Progenitor cell of endocrine pancreas (in vitro differentiated cells): ENCODE measurements around the gene WDR44. TPM values are rescaled to one million over a fixed set of nuclear protein-coding genes. Genes with fewer than 3 reads are reported as not detected.

Source experiments
- DNase-seq: peaks from one replicate; pipeline ENCODE4 v3.0.0; 2021; ENCODE audit warnings: low spot score; ENCODE audit not compliant: unreplicated experiment
- H3K27ac Mint-ChIP-seq: 2 replicates; pipeline ENCODE4 v1.8.0; 2021; ENCODE audit warnings: mild to moderate bottlenecking, moderate library complexity, mixed read lengths
- H3K27me3 Mint-ChIP-seq: 2 replicates; pipeline ENCODE4 v1.8.0; 2021; ENCODE audit warnings: mixed read lengths
- H3K36me3 Mint-ChIP-seq: 2 replicates; pipeline ENCODE4 v1.8.0; 2022; ENCODE audit warnings: mixed read lengths; ENCODE audit not compliant: insufficient read depth
- H3K4me1 Mint-ChIP-seq: 2 replicates; pipeline ENCODE4 v1.8.0; 2021; ENCODE audit warnings: low read depth, mixed read lengths
- H3K4me3 Mint-ChIP-seq: 2 replicates; pipeline ENCODE4 v1.8.0; 2021; ENCODE audit warnings: low read depth, mild to moderate bottlenecking, moderate library complexity, mixed read lengths
- H3K9me3 Mint-ChIP-seq: 2 replicates; pipeline ENCODE4 v1.8.0; 2021; ENCODE audit warnings: low read depth, mixed read lengths
- total RNA-seq: library from RNA; stranded (reverse); gene quantifications from 2 replicates; pipeline ENCODE4 v1.2.1, GENCODE V29; 2021
- TF ChIP-seq, protein P1 (sequence below): fragments of 200-600 bp; sonication (generic); IDR thresholded peaks from one replicate; pipeline ENCODE4 v1.5.0; 2021; ENCODE audit warnings: antibody characterized with exemption, mild to moderate bottlenecking; ENCODE audit not compliant: unreplicated experiment

The WDR44 gene
- total RNA-seq, 1 donor from 2014 or later = 11.8 TPM

- Mint-ChIP-seq H3K9me3 (peaks cover 3% of the 10 kb centered on the region), H3K27me3 (no peaks in the 10 kb centered on the region), H3K27ac (no peak overlapping the region), H3K36me3 (no peaks in the 10 kb centered on the region), H3K4me3 (no peak overlapping the region), H3K4me1 (peaks cover 24% of the 10 kb centered on the region)
- no peak for DNase-seq
- TF ChIP-seq, protein P1, sequence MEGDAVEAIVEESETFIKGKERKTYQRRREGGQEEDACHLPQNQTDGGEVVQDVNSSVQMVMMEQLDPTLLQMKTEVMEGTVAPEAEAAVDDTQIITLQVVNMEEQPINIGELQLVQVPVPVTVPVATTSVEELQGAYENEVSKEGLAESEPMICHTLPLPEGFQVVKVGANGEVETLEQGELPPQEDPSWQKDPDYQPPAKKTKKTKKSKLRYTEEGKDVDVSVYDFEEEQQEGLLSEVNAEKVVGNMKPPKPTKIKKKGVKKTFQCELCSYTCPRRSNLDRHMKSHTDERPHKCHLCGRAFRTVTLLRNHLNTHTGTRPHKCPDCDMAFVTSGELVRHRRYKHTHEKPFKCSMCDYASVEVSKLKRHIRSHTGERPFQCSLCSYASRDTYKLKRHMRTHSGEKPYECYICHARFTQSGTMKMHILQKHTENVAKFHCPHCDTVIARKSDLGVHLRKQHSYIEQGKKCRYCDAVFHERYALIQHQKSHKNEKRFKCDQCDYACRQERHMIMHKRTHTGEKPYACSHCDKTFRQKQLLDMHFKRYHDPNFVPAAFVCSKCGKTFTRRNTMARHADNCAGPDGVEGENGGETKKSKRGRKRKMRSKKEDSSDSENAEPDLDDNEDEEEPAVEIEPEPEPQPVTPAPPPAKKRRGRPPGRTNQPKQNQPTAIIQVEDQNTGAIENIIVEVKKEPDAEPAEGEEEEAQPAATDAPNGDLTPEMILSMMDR = no peak
Observed at GRCh38 chrX:118350706-118351105, 4.8 kb downstream of the WDR44 start.

- peaks cover 25% of the 10 kb centered on the region for H3K4me1 Mint-ChIP-seq
- TF ChIP-seq, protein P1 = no peak
- DNase-seq = no peak
- no peak overlapping the region for H3K27ac Mint-ChIP-seq
- no peaks in the 10 kb centered on the region for H3K36me3 Mint-ChIP-seq
- H3K4me3 Mint-ChIP-seq = no peak overlapping the region
- H3K9me3 Mint-ChIP-seq = peaks cover 3% of the 10 kb centered on the region
- no peaks in the 10 kb centered on the region for H3K27me3 Mint-ChIP-seq
Observed at GRCh38 chrX:118352566-118352965, 6.7 kb downstream of the WDR44 start.

GRCh38 chrX:118353081-118353850 lies 7.4 kb downstream of the WDR44 start:
- H3K36me3 Mint-ChIP-seq = no peaks in the 10 kb centered on the region
- TF ChIP-seq, protein P1 = no peak
- no peak for DNase-seq
- H3K4me3 Mint-ChIP-seq = no peak overlapping the region
- peaks cover 18% of the 10 kb centered on the region for H3K4me1 Mint-ChIP-seq
- H3K27me3 Mint-ChIP-seq = no peaks in the 10 kb centered on the region
- peaks cover 3% of the 10 kb centered on the region for H3K9me3 Mint-ChIP-seq
- no peak overlapping the region for H3K27ac Mint-ChIP-seq

- H3K27ac Mint-ChIP-seq = no peak overlapping the region
- TF ChIP-seq, protein P1 = no peak
- H3K4me3 Mint-ChIP-seq = no peak overlapping the region
- peaks cover 3% of the 10 kb centered on the region for H3K9me3 Mint-ChIP-seq
- peaks cover 19% of the 10 kb centered on the region for H3K4me1 Mint-ChIP-seq
- no peak for DNase-seq
- no peaks in the 10 kb centered on the region for H3K27me3 Mint-ChIP-seq
- no peaks in the 10 kb centered on the region for H3K36me3 Mint-ChIP-seq
Observed at GRCh38 chrX:118355225-118355920, 9.5 kb downstream of the WDR44 start.

DNA sequence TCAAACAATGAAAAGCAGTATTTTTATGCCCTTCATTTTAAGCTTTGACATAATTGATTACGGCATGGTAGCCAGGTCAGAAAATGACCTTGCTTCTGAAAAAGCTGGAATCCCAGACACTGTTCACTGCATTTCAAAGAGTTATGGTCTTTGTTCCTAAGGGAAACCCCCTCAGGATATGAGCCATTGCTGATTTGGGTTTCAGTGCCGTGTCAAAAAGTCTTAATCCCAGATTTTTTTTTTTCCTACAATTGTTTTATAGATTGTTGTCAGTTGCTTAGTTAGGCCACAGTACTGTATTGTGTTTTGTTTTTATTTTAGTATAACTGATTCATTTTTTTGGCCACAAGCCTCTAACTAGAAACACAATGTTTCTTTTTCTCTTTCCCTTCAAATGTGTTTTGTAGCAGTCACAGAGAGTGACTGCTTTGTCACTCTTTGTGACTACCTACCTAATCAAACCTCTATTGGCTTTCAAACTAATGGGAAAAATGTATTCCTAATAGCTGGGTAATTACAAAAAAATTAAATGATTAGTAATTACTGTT lies 10.3 kb downstream of the WDR44 start:
- H3K4me1 Mint-ChIP-seq = peaks cover 27% of the 10 kb centered on the region
- no peak for DNase-seq
- peaks cover 3% of the 10 kb centered on the region for H3K9me3 Mint-ChIP-seq
- TF ChIP-seq, protein P1 = no peak
- H3K27ac Mint-ChIP-seq = no peak overlapping the region
- H3K27me3 Mint-ChIP-seq = no peaks in the 10 kb centered on the region
- H3K36me3 Mint-ChIP-seq = no peaks in the 10 kb centered on the region
- no peak overlapping the region for H3K4me3 Mint-ChIP-seq
